Embryonic facial prominence (tissue), 1 donor: ENCODE measurements around the gene CD2BP2.
"Not testable (repeated sequence)": the region's sequence is repeated elsewhere in the genome, so short reads cannot be mapped to it uniquely, and the experiment has no call there.

Experiments
- DNase-seq: peaks from one replicate; pipeline ENCODE4 v3.0.0-alpha.2; 2016; ENCODE audit errors: extremely low spot score

The CD2BP2 gene

DNA sequence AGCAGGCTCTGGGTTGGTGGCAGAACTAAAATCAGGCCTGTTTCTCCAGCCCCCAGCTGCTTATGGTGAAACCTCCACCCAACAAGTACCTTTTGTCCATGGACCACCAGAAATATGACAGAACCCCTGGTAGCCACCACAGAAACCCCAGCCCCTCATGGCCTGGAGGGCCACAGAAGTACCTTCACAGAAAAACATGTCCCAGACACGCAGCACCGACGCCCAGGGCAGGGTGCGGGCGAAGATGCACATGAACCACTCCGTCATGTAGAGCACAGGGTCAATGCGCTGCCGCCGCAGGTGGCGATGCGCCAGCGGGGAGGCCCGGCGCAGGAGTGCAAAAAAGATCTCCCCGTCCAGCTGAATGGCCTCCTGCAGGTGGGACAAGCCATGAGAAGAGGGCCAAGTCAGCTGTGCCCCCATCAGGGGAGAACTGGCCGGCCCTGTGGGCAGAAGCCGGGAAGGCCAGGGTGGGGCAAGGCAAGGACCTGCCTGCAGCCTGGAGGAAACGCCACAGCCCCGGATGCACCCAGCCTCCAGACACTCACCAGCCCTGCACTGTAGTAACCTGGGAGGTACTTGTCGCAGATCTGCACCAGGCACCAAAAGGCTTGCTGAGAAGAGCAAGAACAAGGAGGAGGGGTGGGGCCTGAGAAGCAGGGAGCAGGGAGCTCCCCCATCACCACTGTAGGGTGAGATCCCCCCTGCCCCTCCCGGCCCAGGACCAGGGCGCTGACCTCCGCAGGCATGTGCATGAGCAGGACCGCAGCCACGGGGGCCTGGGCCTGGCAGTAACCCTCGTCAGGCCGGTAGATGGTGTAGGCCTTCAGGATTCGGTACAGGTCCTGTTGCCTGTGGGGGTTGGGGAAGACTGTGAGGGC, 4.1 kb upstream of the CD2BP2 start:
- DNase-seq: no peak

DNA sequence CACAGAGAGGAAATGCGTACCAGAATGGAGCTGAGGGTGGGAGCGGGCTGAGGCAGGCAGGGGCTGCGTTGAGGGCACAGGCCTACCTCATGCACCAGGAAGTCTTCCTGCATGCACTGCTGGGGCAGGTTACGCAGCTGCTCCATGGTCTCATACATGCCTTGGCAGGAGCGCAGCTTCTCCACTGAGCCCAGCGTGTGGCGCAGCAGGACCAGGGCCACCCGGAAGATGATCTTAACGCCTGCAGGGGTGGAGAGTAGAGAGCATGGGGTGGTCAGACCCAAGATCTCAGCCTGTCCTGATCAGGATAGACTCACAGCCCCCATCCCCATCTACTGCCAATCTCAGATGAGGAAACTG, 3.4 kb upstream of the CD2BP2 start:
- DNase-seq: no peak

DNA sequence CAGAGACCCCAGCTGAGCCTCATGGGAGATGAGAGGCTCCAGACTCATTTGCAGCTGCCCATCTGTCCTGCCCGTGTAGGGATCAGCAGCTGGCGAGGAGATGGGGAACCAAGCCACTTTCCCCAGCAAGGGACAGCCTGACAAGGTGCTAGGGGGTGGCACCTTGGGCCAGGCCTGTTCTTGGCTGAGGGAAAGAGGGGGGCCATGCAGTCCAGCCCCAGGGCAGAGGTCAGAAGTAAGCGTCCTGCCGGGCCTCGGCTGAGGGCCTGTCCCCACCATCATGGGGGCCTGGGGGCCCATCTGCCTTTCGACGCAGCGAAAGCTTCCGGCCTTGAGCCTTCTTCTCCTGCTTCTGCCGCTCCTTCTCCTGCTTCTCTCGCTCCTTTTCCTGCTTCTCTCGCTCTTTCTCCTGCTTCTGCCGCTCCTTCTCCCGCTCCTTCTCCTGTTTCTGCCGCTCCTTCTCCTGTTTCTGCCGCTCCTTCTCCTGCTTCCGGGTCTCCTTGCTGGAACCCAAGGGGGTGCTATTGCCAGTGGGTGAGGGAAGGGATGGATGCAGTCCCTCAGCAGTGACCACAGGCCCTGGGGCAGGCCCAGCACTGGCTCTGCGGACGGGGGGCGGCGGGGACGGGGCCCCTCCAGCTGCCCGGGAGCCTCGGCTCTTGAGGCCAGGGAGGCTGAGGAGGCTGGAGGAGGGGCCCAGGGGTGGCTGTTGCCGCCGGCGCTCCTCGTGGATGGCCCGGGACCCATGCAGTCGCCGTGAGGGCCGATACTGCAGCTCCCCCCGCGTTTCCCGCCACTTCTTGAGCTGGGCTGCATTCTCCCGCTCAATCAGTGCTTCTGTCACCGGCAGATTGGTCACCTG, 2.8 kb upstream of the CD2BP2 start:
- DNase-seq: no peak

DNA sequence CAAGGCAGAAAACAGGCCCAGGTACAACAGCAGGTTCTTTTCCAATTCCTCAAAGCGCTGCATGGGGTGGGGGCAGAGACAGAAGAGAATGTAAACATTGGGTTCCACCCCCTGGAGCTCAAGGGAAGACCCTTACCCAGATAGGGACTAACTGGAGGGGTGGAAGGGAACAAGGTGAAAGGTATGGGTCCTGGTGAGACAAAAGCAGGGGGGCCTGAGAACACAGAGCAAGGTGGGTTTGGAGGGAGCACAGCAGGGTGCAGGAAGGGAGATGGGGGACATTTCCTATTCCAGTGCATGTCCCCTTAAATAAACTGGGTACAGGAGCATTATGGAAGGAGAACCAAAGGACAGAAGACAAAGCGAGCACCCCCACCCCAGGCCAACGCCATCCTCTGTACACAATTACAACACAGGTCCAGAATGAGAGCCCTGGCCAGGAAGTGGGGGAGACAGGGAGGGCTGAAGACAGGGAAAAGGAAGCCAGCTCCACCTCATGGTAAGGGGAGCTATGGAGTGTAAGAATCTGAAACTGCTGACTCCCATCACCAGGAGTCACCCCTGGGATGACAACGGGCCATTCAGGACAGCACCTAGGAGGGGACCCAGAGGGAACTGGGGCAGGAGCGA, 2.1 kb upstream of the CD2BP2 start:
- DNase-seq: no peak

DNA sequence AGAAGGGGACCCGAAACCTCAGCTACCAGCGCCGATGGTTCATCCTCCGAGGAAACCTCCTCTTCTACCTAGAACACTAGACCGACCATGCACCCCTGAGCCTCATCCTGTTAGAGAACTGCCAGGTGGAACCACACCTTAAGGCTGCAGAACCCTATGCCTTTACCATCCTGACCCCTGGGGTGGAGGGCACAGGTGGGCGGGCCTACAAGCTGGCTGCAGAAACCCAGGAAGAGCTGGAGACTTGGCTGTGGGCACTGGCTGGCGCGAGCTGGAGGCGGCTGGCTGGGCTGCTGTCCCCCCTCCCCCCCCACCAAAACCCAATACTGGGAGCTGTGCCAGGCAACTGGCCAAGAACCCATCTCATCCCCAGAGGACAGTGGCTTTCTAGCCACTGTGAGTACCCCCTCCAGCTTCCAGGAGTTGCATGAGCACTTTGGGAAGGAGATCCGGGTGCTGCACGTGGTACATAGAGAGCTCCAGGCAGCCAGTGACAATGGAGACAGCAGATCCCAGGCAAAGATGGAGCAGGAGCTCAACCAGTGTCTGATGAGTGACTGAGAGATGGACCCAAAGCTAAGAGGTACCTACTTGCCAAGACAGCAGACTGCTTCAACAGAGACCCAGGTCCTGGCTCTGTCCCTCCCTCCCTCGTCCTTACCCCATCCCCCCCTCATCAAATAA, 1.4 kb upstream of the CD2BP2 start:
- DNase-seq: no peak

DNA sequence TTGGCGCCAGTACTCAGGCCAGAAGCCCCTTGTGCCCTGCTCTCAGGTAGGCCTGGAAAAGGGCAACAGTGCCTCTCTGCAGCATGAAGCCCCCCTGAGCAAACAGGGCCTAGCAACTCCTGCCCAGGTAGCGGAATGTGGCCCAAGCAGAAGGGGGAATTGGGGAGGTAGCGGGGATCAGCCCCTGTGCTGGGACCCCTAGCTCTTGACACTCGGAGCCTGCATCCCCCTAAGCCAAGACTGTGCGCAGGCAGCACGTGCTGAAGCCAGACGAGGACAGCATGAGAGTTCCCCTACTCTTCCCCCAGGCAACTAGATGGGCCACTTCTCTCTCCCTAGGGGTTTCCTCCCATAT, 823 bp upstream of the CD2BP2 start:
- DNase-seq: no peak

DNA sequence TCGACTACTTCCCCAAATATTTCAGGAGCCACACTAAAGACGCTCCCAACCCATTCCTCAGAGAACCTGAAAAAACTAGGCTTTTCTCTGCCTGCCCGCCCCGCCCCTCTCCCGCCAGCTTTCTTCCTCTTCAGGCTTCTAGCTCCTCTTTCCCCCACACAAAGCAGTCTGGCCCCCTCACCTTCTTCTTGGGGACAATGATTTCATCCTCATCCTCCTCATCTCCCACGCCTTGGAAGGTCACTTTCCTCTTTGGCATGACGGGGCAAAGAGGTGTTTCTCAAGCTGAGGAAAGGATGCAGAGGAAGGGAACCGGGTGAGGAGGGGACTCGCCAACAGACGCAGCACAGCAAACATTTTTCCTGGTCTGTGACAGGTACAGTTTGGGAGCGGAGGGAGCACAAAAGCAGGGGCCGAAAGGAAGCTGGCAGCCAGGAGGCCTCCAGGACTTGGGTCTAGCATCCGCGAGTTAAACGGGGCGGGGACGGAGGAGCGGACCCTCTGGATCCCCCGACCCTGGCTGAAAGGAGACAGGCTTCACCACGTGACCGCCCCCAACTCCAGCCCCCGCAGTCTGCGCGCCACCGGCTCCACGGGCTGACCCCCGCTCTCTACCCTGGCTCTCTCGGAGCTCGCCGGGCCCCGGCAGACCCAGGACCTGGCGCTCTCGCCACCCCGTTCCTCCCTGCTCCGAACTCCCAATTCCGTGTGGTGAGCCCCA, 525 bp downstream of the CD2BP2 start:
- DNase-seq: no peak

DNA sequence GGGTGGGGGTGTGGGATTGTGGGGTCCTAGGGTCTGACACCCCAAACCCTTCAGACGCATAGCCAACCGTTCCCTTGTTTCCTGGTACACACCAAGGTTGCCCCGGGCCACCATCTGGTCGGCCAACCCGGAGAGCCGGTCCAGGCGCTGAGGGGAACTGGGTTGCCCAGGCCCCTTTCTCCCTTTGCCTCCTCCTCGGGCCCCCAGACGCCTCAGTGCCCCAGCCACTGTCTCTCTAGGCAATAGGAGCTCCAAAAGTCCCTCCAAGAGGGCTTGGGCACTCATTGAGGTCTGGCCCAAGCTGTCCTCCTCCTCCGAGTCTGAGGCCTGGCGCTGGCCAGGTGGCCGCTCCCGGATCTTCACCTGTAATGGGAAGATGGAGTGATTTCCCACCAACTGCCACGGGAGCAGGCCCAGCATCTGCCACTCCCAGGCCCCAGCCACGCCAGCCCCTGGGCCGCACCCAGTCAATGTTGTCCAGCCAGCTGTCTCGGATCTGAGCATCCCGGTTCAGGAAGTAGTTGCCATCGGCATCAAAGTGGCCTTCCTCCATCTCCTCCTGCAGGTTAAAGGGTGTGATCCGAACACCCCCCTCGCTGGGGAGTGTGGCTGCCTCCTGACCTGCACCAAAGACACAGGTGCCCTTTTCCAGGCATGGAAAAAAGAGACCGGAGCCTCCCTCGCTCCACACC, 1.5 kb downstream of the CD2BP2 start:
- DNase-seq: no peak

DNA sequence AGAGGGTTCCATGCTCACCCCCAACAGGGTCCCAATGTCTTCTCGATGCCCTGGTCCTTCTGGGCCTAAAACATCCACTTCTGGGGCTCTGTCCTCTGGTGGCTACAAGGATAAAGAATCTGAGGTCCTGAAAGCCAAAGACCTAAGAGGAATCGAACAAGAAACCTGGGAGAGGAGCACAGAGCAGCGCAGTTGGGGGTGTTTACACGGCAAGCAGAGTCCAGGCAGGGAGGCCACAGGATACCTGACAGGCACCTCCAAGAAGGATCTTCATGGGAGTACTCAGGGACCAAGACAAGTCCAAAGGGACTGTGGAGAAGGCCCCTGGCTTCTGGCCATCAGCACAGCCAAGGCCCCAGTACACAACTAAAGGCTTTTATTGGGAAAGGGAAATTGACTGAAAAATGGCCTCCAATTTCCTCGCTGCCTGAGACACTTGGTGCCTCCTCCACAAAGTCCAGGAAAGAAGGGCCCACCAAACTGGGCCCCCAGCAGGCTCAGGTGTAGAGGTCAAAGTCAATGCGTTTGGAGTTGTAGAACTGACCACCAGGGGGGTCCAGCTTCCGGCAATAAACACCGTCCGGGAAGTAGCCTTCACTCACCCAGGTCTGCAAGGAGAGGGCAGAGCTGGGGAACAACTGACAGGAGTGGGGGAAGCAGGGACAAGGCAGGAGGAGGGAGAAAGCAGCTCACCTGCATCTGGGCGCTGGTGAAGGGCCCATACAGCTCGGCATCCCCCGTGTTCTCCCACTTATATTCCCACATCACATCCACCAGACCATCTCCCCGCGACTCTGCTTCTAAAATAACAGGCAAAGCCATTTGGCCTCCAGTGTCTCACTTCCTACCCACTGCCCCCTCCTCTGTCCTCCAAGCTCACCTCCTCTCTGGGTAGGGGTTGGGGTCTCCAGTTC, 2.4 kb downstream of the CD2BP2 start:
- DNase-seq: no peak

DNA sequence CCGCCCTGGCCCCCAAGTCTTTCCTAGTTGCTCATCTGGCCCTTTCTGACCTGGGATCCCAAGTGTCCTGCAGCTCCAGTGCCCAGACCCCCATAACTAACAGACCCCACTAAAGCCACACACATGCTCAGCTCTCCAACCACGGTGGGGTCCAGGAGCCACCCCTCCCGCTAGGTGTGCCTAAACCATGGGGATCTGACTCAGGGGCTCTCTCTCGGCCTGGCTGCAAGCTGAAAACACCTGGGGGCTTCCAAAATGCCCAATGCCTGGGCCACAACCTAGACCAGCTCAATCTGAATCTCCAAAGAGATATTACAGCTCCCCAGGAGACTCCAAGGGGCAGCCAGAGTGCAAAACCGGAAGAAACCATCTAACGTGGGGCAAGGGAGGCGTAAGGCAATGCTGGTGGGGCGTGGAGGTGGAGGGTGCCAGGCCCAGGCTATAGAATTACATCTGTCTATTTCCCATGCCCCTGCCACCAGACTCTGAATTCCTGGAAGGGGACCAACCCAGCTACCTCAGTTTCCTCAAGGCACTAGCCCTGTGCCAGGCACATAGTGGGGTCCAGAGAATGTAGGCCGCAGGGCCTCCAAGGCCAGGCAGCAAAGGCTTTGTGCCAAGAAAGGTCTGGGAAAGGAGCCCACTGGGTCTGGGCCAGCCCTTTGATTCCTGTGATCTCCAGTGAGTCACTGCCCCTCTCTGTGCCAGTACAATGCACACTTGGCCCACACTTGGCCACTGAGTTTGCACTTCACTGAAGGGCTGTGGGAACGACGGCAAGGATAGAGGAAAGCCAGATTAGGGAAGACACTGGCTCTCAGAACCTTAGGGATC, 3.3 kb downstream of the CD2BP2 start:
- no peak for DNase-seq

DNA sequence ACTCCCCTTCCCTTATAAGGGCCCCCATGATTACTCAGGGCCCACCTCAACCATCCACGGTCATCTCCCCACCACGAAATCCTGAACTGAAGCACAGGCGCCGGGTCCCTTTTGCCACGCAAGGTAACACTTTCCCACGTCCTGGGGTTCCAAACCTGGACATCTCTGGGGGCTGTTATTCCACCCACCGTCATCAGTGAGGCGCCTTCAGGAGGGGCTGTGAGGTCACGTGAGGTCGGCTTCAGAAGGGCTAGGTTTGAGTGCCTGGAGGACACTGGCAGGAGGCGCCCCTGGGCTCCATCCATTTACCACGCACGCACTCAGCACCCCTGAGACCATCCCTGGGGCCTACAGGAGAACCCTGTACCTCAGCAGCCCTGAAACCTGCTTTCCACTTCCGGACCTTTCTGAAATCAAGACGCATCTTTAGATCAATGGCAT, 4.1 kb downstream of the CD2BP2 start:
- no peak for DNase-seq

DNA sequence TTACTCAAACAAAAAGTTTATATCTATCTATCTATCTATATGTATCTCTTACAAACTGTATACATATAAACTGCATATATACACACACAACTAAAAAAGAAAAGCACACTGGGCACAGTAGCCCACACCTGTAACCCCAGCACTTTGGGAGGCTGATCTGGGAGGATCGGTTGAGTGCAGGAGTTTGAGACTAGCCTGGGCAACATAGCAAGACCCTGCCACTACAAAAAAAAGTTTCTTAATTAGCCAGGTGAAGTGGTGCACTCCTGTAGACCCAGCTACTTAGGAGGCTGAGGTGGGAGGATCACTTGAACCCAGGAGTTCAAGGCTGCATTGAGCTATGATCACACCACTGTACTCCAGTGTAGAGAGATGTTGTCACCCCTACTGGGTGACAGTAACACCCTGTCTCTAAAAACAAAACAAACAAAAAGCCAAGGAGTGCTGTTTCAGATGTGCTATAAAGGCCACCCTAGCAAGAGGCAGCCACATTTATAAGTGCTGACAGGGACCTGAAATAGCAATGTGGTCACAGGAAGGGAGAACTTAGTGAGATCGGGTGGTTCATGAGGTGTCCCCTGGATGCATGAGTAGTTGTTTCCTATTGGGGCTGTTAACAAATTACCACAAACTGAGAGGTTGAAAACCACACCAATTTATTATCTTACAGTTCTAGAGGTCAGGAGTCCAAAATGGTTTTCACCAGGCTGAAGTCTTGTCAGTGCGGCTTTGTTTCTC, 4.8 kb downstream of the CD2BP2 start:
- DNase-seq: no peak

DNA sequence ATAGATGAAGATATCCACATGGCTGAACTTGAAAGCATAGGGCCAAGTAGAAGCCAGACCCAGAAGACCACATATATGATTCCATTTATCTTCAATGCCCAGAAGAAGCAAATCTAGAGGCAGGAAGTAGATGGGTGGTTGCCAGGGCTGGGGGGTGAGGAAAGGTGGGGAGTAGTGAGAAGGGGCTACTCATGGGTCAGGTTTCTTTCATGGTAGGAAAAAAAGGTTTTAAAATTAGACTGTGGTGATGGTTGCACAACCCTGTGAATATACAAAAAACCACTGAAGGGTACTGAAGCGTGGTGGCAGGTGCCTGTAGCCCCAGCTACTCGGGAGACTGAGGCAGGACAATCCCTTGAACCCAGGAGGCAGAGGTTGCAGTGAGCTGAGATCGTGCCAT, 5.4 kb downstream of the CD2BP2 start:
- no peak for DNase-seq

DNA sequence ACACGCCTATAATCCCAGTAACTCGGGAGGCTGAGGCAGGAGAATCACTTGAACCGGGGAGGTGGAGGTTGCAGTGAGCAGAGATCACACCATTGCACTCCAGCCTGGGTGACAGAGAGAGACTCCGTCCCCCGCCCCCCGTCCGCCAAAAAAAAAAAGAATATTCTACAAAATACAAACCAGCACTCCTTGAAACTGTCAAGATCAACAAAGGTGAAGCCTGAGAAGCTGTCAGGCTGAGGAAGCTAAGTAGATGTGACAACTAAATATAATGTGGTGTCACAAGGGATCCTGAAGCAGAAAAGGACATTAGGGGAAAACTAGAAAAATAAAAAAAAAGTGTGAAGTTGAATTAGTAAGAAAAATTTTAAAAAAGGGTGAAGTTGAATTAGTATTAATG, 6.2 kb downstream of the CD2BP2 start:
- no peak for DNase-seq

DNA sequence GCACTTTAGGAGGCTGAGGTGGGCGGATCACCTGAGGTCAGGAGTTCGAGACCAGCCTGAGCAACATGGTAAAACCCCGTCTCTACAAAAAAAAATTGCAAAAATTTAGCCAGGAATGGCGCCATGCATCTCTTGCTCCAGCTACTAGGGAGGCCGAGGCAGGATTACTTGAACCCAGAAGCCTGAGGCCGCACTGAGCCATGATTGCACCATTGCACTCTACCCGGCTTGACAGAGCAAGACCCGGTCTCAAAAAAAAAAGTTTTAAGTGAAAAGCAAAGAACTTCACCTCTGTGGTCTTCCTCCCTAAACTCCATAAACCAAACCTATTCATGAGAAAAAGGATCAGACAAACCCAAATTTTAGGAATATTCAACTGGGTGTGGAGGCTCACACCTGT, 7.0 kb downstream of the CD2BP2 start:
- DNase-seq: no peak

DNA sequence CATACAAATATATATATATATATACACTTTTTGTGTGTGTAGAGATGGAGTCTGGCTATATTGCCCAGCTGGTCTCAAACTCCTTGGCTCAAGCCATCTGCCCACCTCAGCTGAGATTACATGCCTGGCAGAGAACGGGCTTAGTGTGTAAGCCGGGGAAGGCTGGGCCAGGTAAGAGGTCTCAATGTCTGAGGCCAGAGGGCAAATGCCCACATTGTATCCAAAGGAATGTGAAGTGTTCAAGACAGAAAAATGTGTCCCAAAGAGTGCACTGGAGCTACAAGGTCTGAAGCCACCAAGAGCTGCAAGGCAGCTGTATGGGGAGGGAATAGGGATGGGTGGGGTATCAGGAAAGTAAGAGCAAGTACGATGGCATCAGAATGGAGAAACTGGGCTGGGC, 8.8 kb downstream of the CD2BP2 start:
- no peak for DNase-seq

DNA sequence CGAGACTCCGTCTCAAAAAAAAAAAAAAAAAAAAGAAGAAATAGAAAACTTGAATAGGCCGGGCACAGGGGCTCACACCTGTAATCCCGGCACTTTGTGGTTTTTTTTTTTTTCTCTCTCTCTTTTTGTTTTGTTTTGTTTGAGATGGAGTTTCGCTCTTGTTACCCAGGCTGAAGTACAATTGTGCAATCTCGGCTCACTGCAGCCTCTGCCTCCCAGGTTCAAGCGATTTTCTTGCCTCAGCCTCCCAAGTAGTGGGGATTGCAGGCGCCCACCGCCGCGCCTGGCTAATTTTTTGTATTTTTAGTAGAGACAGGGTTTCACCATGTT, 11.7 kb downstream of the CD2BP2 start:
- DNase-seq: not testable (repeated sequence)
